Activated CD8-positive, alpha-beta memory T cell treated with anti-CD3 and anti-CD28 coated beads for 1 hour (primary cell): ENCODE results near the gene PRSS27.

ENCODE experiments used
- DNase-seq, 2 donors: peaks; one replicate each; pipeline ENCODE4 v3.0.0-alpha.2; 2020; ENCODE audit warnings: low read depth in 1 of 2; ENCODE audit errors: extremely low read depth in 1 of 2

The PRSS27 gene

DNA sequence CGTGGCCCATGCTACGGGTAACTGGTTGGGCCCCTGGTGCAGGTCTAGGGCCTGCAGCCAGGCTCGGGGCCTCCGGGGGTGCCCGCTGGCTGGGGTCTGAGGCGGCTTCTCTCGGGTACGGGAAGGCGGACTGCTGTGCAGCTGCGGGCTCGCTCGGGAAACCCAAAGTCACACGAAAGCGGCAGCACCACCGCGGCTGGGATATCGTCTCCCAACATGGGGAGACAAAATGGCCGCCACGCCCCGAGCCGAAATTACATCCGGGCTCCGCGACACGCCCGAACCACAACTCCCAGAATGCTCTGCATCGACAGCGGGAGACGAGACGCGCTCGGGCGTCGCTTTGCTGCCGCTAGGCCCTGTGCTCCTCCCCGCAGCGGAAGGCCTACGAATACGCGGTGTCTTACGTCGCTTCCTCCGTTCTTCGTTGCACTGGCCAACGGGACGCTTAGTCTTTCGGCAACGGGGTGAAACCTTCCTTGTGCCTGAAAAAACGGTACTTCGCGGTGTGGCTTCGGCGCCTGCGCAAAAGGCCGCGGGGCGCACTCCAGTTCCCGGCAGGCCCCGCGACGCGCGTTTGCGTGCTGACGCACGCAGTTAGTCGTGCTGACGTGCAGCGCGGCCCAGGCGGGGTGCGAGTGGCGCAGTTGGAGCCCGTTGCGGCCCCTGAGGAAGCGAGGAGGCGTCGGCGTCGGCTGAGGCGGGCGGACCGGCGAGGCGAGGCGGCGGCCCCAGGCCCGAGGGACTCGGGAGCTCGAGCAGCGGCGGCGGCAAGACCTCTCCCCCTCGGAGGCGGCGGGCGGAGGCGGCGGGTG is 32.2 kb upstream of the PRSS27 start, which contains the start of gene SRRM2:
TSS of gene SRRM2 (plus strand) at position 604 of the 815 bp plus-strand sequence. CDS start 3,727 bp downstream, outside the sequence.
- peak; percentile 87 to 88 for DNase-seq

DNA sequence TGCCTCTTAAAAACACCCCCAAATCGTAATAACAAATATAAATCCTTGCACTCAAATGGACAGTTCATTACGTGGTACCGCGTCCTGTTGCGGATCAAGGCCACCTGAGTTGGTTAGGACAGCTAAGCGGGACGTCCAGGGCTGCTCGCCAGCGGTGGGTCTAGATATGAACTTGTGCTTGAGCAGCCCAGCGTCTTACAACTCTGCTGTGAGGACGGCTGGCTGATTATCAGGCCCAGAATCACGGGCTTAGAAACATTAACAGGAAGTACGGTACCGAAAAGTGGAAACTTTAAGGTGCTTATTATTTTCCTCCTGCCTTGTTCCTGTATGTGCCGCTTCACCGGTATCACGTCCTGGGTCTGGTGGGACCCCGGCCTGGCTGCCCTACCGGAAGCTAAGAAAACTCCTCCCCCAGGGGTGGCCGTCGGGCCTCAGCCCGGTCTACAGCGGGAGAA is 31.6 kb upstream of the PRSS27 start:
- DNase-seq, result no peak

DNA sequence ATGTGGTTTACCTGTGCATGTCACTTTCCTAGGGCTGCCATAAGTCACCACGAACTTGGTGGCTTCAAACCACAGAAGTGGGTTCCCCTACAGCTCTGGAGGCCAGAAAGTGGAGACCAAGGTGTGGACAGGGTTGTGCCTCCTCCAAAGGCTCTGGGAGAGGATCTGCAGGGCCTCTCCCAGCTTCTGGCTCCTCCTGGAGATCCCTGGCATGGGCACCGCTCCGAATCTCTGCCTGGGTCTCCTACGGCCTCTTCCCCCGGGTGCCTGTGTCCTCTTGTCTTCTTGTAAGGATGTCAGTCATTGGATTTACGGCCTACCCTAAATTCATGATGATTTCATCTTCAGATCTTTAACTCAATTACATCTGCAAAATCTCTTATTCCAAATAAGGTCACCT is 29.9 kb upstream of the PRSS27 start:
- DNase-seq, result no peak

DNA sequence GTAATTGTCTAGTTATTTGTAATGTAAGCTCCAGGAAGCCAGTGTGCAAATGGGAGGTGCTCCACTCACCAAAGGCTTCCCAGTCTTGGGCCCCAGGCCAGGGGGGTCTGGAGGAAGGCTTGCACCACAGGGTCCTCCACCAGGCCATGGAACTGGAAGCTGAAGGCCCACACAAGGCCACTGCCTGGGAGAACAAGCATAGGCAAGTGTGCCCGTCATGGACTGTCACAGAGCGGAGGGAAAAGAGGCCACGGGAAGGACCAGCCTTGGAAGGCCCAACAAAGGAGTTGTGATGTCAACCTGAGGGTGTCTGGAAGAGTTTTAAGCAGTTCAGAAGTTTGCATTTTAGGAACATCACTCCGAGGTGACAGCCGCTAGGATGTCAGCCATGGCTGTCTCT is 29.5 kb upstream of the PRSS27 start:
- DNase-seq, result no peak

DNA sequence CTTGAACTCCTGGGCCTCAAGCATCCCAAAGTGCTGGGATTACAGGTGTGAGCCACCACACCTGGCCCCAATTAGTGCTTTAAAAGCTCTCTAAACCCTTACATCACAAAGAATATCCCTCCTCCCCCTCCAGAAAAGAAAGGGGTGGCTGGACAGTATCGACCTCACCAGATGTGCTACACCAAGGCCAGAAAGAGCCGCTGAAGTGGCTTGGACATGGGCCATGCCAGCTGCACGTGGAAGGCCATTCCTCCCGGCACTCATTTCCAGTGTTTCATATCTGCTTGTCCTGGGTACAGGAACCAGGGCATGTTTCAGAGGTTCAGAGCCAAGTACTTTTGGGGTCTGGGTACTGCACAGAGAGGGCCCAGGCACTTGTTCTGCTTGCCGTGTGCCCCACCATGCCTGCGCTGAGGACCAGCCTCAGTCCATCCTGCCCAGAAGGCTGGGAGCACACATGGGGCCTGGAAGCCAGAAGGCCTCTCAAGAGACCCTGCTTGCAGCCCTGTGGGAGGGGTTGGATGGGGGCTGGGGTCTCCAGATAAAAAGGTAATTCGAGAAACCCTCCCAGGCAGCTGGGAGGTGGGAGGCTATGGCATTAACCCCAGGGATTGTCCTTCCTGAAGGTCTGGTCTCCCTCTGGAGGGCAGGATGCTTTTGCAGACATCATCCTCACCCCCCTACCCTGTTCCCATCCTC is 28.9 kb upstream of the PRSS27 start:
- no peak for DNase-seq

DNA sequence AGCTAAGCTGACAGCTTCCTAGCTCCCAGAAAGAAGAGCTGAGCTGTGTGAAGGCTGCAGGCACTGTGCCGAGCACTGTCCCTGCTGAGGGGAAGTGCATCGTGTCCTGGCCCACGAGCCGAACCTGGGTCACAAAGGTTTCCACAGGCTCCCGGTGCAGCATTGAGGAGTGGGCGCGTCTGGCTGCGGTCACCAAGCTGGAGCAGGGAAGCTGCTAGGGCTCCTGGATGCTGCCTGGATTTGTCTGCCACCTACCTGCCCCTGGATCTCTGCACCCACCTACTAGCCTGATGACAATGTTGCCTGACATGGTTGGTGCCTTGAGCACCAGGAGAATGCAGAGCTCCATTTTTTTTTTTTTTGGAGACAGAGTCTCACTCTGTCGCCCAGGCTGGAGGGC is 25.9 kb upstream of the PRSS27 start:
- DNase-seq, result no peak

DNA sequence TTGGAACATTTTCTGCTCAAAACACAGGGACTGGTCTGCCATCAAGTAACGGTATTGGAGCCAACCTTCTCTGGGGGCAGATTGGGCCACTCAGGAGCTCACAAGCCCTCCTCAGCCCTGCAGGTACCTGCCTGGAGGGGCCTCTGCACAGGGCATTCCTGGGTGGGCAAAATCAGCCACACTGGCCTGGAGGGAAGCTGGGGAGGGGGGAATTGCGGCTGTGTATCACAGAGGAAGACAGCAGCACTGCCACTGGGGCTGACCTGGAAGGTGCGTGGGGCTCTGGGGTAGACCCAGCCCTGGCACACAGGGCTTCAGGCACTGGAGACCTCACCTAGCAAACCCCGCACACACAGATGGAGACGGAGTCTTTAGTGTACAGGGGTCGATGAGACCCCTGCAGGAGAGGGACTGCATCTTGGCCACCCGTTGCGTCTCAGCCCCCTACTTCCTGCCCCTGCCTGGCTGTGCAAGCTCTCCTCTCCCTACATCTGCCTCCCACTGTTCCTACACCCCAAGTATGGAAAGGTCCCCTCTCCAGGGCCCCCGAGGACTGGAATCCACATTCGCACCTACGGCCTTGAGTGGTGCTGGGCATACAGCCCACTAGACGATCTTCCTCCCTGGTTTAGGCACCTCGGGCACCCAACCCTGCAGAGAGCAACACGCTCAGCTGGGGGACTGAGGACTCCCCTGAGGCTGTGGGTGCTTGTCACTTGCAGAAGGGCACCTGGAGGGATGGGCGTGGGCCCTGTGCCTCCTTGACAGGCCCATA is 25.3 kb upstream of the PRSS27 start:
- DNase-seq, result no peak

DNA sequence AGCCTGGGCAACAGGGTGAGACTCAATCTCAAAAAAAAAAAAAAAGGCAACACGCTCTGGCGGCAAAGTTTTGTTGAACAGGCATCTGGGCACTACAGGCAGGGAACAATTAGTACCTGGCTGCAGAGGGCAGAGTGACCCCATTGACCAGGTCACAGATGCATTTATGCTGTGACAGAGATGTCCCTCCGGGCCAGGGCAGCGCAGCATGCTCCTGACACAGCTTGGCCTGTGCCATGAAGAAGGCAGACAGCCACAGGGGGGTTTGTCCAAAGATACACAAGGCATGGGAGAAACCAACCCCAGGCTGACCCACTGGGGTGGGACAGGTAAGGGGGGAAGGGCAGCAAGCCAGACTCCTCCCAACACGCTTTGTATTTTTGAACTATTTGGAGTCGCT is 24.7 kb upstream of the PRSS27 start:
- DNase-seq, result no peak

DNA sequence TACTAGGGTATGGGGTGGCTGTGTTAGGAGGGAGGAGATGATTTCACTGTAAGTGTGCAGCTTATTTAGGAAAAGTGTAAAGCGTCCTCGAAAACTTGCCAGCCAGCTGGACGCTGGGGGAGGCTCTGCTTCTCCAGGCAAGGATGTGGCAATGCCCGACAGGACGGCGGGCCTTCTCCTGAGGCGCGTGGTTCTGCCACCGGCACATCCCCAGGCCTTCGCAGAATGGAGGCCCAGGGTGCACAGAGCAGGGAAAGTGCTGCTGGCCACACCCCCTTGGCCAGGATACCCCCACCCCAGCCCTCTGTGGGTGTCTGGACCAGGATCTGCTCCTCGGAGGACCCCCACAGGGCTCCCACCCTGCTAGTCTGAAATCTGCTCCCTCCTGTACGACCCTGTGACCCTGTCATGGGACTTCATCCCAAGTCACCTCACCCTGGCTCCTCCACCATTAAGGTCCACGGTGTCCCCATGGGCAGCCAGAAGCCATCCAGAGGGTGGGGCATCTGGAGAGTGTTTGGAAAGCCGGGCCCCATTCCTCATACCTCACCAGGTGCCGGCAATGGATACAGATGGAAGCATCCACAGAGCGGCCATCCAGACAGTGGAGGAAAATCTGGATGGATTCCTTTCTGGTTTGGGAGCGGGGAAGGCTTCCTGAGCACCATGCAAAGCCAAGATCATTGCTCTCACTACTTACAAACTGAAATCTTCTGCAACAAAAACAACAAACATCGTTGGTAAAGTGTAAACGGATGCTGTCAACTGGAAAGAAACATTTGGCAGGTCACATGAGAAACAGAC is 23.2 kb upstream of the PRSS27 start:
- DNase-seq, result no peak

DNA sequence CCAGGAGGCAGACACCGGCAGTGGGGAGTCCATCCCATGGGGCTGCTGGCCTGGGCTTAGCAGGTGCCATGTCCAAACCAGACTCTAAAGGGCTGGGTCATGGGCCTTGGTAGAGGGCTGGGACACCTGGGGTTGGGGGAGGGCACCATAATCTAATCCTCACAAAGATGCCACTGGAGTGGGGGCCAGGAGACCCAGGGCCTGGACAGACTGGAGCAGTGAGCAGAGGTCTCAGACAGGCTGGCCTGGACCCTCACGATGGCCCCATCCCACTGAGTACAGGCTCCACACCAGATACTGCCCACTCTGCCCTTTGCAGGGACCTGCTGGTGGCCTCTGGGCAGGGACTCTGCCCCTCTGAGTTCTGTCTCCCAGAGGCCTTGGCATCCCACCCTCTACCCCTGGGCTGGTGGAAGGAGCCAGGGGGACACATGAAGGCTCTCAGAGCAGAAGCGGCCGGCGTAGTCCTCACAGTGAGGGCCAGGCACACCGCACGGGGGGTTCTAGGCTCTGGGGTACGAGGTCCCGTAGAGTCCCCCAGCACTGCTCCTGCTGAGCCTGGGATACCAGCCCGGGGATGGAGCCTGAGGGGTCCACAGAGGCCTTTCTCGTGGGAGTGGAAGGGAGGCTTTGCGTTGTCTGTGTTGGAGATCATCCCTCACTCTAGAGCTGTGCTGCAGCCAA is 22.4 kb upstream of the PRSS27 start:
- DNase-seq, result no peak

DNA sequence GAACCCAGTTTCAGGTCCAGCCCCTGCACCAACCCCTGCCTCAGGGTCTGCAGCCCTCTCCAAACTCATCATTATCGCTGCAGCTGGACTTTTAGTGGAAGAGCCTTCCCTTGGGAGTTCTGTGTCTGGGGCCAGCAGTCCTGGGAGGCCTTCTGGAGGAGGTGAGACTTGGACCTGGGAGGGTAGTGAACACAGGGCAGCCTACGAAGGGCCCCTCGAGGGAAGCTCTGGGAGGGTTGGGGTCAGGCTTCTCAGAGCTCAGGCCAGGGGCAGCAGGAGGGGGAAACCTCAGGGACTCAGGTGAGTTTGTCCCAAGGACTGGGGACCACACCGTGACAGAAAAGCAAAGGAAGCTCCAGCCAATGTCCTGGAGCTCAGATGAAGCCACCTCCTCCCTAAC is 21.1 kb upstream of the PRSS27 start:
- DNase-seq, result no peak

DNA sequence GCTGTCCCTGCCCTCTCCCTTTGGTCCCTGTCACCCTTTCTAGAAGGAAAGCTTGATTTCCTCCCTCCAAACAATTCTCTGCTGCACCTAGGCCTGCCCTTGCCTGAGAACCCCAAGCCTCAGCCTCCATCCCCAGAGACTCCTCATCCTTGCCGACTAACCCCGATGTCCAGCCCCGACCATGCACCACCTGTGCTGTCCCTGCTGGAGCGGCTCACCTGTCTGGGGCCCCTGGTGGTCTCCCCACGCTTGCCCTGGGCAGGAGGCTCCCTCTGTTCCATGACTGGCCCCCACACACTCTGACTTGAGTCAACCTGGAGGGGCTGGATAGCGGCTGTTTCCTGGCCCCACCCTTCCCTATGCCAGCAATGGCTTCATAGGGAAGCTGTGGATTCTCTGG is 20.5 kb upstream of the PRSS27 start:
- no peak for DNase-seq

DNA sequence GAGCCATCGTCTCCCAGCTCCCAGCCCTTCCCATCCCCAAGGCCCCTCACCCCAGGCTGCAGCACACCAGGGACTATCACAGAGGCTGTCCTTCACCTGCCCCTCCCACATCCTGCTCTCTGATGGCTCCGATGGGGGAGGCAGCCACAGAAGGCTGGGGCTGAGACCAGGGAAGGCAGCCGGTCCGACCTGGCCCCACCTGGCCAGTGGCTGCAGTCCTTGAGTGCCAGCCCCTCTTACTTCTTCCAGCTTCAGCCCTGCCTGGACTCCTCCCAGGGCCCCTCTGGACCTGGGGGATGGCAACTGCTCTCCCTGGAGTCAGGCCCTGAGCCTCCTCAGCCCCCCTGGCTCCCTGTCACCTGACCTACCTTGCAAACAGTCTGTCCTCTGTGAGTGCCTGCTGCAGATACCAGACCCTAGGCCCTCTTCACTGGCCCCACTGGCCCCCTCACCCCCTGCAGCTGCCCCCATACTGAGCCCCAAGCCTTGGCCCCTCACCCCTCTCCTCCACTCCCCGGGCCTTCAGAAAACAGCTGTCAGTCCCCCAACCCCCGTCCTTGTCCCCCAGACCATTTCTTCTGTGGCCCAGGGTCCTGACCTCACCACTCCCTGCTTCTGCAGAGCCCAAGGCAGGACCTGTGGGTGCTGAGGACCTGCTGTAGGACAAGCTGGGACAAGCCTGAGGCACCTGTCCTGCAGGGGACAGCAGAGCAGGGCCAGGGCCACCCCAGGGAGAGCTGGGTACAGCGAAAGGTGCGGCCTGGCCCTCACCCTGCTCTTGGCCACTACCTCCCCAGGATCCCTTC is 19.8 kb upstream of the PRSS27 start:
- no peak for DNase-seq

DNA sequence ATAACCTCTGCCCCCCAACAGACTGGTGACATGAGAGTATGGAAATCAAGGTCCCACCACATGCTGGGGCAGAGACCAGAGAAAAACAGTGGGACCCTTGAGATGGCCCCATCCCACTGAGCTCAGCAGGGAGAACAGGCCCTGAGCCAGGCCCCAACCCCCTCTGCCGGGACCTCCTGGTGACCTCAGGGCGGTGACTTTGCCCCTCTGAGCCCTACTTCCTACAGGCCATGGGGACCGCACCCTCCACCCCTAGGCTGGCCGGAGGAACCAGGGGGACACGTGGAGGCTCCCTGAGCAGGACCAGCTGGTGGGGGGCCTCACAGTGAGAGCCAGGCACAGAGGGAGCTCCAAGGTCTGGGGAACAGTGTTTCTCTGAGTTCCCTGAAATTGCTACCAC is 18.6 kb upstream of the PRSS27 start:
- DNase-seq, result no peak

DNA sequence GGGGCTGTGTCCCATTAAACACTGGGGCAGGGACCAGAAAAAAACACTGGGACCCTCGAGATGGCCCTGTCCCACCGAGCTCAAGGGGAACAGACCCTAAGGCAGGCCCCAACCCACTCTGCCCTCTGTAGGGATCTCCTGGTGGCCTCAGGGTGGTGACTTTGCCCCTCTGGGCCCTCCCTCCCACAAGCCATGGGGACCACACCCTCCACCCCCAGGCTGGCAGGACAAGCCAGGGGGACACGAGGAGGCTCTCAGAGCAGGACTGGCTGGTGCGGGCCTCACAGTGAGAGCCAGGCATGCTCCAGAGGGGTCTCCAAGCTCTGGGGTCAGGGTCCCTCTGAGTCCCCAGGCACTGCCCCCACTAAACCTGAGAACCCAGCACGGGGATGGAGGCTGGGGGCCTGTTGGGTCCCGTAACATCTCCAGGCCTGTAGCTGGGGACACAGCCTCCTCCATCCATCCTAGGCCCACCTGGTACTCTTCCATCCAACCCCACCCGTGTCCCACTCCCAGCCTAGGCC is 17.9 kb upstream of the PRSS27 start:
- no peak for DNase-seq

DNA sequence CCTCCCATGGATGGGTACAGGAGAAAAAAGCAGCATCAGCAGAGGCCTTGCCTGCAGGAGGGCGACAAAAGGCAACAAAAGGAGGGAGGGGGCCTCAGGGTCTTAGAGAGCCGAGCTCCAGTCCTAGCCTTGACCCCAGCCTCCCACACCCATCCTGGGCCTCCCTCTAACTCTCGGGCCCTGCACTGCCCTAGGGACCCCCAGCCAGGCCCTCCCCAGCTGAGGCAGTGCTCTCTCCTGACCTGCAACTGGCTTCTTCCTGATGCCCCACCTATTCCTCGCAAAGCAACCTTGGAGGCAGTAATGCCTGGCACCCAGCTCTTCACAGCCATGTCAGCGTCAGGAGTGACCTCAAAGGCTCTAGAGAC is 17.2 kb upstream of the PRSS27 start:
- DNase-seq, result no peak

DNA sequence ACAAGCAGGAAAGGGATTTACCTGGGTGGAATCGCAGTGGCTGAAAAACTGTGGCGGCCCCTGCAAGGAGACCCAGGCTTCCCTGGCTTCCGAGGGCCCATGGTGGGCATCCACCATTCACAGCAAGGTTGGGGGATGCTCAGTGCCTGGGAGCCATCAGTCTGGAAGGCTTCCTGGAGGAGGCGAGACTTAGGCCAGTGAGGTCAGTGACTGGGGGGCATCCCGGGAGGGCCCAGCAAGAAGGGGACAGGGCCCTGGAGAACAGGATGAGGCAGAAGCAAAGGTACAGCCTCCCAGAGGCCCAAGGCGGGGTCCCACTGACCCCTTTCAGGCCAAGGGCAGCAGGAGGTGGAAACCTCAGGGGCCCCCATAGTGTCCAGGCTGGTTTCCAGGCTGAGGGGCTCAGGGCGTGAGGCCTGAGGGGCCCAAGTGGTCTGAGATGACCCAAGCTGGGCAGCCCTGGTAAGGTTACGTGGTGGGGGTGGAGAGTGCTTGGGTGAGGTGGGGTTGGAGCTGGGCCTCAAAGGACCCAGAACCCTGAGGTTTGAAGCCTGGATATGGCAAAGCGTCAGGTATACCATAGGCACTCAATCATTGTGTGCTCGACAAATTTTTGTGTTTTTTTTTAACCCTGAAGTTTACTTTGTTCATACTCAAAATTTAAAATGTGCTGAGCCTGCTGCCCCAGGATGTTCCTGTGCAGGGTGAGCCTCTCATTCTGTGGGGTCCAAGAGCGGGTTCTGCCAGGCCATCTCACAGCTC is 16.6 kb upstream of the PRSS27 start:
- no peak for DNase-seq

DNA sequence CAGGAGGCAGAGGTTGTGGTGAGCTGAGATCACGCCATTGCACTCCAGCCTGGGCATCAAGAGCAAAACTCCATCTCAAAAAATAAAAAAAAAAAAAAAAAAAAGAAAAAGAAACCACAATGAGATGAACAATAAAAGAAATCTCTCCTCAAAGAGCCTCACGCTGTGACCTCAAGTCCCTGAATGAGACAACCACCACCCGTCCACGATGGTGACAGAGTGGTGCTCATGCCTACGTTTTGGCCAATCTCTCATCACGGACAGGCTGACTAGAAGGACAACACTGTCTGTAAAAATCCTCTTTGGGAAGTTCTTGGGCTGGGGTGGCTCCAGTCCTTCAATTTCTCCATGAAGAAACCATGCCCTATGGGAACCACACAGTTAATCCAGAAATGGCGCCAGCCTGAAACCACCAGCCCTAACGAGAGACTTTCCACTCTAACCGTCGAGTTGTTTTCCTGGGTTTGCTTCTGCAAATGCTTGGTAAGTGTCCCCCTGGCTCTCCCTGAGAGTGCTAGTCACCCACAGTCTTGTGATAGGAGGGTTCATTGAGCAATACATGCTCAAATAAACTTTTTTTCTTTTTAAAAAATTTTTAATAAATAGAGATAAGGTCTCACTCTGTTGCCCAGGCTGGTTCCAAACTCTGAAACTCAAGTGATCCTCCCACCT is 15.0 kb upstream of the PRSS27 start:
- DNase-seq, result no peak
